Stimulated activated CD8-positive, alpha-beta memory T cell treated with anti-CD3 and anti-CD28 coated beads, Interleukin-15, amount 100 ng/mL, for 4 hours (primary cell): ENCODE measurements around the gene NEK2.
"Not testable (repeated sequence)": the region's sequence is repeated elsewhere in the genome, so short reads cannot be mapped to it uniquely, and the experiment has no call there.

Source experiments
- DNase-seq, 2 donors: peaks; one replicate each; pipeline ENCODE4 v3.0.0-alpha.2; 2020; ENCODE audit warnings: low read depth in 2 of 2

Gene NEK2

DNA sequence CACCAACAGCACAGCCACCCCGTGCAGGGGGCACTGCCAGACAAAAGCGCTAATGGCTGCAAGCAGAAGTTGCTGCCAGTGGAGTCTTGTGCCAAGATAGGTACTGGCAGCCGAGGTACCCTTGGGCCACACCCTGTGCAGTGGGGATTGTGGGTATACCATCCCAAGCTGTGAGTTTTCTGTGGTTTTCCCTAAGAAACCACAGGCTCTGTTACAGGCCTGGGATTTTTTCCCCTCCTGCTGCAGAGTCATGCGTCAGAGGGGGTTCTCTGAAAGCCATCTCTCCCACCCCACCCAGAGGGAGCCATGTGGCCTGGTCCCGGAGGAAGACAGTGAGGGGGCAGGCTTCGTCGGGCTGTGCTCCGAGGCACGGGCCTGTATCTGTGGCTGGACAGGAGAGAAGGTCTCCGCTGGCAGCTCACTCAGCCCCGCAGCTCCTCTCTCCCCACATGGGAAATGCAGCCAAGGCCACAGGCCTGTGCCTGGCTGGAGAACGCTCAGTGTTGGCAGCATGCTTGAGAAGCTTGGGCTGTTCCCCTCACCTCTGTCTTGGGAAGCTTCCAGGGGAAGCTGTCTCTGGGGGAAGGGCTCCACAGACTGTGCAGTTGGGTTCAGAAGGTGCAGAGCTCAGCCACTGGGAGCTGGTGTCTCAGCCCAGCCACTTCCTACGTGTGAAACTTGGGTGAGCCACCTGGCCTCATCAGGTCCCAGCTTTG lies 42.5 kb downstream of the NEK2 start:
- DNase-seq = no peak

DNA sequence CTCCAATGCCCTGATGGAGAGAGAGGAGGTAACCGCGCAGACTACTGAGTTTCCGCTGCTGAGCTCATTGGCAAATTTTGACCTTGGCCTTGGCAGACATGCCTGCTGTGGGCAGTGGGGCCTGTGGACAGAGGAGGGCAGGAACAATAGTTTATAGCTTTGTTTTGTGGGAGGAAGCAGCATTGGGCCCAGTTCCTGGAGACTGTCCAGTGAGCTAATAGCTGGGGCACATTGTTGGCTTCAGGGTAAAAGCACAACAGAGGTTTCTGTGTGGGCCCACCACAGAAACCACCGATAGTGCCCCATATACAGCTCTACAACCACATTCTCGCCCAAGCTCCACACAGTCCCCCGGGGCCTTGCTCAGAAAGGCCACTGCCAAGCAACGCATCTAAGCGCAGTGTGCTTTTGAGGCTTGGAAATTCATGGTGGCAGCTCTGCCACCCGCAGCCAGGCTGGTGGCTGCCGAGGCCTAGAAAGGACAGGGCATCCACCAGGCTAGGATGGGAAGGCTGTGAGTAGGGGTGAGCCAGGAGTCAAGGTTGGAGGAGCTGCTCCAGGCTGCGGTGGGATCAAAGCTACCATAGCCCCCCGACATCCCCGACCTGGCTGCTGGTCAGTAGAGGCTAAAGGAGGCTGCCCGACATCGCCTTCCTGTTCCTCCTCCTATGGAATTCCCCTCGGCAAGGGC lies 43.2 kb downstream of the NEK2 start:
- DNase-seq = no peak

DNA sequence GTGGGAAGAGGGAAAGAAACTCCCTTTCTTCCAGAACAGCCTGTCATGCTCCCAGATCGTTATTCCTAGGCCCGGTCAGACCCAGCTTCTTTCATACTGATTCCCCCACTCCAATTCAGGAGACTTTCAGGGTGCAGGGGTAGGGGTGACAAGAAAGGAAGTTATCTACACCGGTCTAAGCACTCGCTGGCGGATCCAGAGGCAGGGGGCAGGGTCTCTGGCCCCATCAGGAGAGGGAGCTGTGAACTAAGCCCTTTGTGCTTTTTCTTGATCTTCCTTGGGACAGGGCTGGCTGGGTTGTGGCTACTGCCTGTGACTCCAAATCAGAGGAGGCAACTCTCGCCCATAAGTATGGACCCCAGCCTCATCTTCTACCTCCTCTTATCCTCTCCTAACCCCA lies 44.3 kb downstream of the NEK2 start:
- no peak for DNase-seq

DNA sequence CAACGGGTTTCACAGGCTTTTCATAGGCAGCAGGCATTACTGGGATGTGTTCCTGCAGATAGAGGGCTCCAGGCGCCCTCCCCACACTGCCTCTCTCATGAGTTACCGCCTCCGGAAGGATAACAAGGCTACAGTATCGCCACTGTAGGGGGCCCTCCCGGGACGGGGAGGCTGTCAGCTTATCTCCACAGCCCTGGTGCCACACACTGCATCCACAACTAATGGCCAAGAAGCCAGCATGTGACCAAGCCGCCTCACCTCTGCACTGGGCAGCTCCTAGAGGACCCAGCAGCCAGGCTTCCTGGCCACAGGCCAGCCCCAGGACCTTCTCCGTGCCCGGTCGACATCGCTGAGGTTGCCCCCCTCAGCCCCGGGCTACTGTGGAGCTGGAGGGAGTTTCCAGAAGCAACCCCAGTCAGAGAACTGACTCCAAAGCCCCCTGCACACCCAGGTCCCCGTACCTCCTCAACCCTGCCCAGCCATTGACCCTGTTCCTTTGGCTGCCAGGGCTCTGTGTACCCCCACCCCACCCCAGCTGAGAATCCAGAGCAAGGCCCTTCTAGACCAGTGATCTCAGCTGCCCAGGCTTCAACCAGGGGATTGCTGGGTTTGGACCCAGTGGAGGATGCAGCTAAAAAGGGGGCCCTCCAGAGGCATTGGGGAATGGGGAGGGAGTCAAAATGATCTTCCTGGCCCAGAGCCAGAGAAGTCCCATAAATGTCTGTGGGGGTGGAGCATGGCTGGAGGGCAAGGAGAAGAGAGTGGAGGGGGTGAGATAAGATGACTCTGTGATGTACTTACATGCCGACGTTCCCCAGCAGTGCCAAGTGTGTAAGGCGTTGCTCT lies 45.0 kb downstream of the NEK2 start:
- no peak for DNase-seq

DNA sequence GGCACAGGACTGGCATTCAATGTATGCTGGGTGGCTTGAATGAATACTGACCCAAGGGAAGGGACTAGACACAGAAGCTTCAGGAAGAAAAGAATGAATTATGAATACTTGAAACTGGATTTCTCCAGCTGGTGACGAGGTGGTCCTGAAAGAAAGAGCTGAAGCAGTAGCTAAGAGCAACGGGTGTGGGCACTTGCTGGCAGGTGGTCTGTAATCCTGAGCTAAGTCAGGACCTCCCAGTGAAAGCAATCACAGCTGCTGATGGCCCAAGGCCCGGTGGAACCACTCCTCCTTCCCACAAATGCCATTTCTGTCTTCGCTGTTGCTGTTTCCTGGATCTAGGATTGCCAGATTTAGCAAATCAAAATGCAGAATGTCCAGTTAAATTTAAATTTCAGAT lies 47.0 kb downstream of the NEK2 start:
- no peak for DNase-seq

DNA sequence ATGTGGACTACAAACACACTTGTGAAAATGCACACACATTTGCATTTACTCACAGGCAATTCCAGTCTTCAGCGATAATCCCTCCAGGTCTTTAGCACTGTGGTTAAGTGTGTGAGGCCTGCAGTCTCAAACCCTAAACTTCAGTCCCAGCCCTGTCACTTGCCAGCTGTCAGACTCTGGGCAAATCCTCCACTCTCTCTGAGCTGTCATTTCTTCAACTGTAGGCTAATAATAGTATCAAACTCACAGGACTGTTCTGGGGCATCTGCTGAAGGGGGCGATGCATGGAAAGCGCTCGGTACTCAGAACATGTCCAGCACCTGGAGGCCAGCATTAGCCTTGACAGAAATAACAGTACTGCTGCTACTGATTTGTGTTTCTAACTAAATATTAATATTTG lies 48.2 kb downstream of the NEK2 start:
- no peak for DNase-seq

DNA sequence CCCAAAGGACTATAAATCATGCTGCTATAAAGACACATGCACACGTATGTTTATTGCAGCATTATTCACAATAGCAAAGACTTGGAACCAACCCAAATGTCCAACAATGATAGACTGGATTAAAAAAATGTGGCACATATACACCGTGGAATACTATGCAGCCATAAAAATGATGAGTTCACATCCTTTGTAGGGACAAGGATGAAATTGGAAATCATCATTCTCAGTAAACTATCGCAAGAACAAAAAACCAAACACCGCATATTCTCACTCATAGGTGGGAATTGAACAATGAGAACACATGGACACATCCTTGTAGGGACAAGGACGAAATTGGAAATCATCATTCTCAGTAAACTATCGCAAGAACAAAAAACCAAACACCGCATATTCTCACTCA lies 49.6 kb downstream of the NEK2 start:
- not testable (repeated sequence) for DNase-seq

DNA sequence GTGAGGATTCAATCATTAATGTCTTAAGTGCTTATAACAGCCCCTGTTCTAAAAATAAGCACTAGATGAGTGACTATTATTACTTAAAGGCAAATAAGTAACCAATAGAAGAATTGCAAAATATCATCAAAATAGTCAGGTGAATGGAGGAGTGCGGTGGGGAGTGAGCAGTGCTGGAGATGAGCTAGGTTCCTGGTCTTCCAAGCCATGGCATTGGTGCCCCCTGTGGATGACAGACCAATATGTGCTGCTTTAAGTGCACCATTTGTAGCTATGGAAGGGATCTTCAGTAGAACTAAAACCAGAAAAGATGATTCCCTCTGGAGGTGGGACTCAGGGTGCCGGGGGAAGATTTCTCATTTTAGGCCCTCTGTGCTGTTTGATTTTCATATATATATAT lies 50.4 kb downstream of the NEK2 start:
- no peak for DNase-seq

DNA sequence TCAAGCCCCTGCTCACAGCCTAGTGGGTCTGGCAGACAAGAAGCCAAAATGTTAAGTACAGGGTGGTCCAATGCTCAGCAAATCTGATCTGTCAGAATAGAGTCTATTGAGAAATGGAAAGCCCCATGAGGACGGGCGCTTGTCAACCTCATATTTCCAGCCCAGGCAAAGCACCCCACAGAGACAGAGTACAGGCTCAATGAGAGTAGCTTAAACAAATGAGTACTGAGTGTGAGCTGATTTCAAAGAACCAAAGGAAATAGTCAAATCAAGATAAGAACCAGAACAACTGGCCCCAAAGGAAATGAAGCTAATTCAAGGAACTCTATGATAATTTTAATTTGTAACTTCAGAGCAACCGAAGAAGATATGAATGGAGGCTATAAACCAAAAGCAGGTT lies 51.9 kb downstream of the NEK2 start:
- DNase-seq = no peak

DNA sequence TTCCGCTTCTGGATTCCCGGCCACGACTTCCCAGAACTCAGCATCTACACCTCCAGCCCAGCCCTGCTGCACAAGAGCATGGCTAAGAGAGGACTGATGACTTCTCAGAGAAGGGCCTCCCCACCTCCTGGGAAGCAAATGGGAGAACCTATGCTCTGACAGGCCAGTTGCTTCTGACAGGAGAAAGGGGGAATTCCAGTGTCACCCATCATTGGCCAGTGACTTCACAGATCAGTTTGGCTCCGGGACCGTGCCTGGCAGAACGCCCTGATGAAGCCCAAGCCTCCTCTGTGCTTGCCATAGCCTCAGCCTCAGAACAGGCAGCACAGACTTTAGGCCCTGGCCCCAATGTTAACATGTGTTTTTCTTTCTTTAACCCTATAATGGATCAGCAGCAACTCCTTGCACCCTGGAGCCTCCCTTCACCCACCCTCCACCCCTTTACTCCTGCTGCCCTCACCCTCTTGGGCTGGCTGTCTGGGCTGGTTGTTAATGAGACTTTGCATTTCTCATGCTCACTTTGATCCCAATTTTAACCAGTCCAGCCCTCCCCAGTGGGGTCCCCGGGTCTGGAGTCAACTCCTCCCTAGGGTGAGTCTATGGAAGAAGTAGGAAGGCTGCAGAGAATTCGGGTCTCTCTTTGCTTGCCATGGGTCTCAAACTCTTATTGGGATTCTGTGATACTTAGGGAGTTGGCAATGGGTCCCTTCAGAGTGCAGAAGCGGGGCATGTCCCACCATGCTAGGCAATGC lies 53.8 kb downstream of the NEK2 start:
- DNase-seq = no peak

DNA sequence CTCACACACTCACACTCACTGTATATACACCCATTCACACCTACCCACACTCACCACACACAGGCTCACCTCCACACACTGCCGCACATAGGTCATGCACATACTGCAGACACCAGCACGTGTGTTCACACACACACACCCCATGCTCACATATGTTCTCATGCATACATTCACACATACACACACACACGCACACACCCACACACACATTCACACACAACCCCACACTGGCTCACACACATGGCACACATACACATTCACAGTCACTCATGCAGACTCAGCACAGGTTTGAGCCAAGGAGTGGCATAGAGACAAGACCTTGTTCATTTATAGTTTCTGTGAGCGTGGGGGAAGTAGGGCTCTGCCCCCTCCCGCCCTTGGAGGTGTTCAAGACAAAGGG lies 55.3 kb downstream of the NEK2 start:
- DNase-seq = no peak

DNA sequence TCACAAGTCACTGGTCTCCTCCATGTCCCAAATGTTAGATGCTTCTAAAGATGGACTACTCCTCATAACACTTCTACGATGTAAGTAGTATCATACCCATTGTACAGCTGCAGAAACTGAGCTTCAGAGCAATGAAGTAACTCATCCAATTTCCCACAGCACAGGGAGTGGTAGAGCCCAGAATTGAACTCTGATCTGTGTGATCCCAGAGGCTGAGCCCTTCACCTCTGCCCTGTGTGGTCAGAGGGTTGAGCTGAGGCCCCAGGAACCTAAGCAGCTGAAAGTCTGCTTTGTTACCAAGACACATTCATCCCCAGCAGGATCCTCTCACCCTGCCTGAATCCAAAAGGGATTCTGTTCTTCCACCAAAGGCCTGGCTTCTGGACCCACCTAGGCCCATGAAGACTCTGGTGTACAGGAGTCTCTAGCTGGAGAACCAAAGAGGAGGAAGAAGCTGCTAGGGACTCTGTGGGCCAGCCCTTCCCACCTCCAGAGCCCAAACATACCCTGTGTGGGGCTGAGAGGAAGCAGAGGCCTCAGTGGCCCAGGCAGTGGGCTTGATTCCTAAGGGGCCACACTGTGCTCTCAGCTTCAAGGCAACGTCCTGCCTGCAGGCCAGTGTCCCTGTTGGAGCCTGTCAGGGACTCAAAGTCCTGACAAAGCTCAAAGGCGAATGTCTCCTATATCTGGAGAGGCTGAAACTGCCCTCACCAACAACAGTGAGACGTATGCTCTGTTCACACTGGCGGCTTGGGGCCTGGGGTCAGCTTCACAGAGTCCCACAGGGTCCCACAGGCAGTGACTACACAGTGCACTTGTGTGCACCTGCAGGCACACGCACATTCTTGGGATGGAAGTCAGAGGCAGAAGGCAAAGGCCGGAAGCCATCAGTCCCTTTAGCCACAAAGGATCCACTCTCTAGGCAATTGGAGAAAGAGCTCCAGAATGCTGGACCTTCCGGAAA lies 56.1 kb downstream of the NEK2 start:
- DNase-seq = no peak

DNA sequence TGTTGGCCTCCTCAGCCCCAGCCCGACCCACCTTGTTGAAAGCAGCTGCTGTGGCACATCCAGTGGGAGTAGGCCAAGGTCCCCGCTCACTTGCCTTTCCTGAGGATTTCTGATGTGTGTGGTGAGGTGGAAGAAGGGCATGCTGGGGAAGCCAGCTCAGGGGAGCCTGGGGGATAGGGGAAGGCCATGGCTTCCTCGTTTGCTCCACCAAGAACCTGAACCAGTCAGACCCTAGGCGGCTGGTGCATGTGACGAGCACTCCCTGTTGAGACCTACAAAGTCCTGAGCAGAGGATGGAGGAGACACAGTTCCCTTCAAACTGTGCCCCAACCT lies 58.5 kb downstream of the NEK2 start:
- DNase-seq = no peak

DNA sequence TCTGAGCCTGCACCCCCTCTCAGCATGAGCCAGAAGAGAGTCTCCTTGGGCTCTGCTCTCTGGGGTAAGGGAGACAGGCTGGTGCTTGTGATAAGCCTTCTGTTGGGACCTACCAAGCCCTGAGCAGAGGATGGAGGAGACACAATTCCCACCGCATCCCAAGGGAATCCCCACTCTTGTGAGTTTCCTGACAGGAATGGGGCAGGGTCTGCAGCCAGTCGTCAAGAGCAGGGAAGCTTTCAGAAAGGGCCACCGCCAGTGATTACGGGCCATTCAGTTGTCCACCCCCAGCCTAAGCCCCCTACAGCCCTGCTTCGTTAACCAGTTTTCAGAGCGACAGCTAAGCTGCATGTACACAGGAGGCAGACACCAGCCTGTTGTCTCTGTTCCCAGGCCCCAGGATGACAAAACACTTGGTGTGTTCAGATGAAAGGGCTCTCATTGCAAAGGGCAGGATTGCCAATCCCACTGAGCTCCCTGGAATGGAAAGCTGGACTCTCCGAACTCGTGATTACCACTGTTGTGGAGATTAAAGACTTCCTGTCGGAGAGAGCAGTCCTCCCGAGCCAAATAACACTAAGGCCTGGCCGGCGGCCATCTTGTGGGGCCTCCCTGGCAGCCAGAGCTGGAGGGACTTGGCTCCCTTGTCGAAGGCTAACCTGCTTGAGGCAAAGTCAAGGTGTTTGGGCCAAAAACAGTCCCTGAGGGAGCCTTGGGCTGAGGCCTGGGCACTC lies 59.0 kb downstream of the NEK2 start:
- DNase-seq = no peak

DNA sequence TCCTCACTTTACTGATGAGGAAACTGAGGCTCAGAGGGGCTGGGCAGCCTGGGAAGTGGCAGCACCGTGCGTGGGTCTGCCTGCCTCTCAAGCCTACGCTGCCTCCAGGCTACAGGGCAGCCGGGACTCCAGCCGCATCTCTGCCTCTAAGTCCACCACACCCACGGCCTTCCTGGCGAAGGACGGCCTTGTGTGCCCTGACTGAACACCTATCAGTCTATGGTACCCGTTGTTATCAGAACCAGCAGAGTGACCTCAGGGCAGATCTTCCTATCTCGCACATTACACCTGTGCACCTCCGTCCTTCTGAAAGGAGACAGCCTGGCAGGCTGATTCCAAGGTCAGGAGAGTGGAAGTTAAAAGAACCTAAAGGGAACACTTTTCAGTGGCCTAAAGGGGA lies 60.8 kb downstream of the NEK2 start:
- no peak for DNase-seq

DNA sequence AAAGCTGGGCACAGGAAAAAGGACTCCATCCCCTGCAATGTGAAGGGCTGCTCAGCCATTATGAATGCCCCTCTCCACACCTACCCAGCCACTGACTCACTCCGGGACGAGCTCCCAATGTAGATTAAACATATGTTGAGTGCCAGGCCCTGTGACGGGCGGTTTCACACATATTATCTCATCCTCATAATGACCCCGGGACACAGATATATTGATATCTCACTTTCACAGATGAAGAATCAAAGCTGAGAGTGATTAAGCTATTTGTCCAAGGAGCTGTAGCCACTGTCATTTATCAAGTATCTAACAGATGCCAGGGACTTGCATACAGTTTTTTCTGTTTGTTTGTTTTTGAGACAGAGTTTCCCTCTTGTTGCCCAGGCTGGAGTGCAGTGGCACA lies 61.5 kb downstream of the NEK2 start:
- no peak for DNase-seq

DNA sequence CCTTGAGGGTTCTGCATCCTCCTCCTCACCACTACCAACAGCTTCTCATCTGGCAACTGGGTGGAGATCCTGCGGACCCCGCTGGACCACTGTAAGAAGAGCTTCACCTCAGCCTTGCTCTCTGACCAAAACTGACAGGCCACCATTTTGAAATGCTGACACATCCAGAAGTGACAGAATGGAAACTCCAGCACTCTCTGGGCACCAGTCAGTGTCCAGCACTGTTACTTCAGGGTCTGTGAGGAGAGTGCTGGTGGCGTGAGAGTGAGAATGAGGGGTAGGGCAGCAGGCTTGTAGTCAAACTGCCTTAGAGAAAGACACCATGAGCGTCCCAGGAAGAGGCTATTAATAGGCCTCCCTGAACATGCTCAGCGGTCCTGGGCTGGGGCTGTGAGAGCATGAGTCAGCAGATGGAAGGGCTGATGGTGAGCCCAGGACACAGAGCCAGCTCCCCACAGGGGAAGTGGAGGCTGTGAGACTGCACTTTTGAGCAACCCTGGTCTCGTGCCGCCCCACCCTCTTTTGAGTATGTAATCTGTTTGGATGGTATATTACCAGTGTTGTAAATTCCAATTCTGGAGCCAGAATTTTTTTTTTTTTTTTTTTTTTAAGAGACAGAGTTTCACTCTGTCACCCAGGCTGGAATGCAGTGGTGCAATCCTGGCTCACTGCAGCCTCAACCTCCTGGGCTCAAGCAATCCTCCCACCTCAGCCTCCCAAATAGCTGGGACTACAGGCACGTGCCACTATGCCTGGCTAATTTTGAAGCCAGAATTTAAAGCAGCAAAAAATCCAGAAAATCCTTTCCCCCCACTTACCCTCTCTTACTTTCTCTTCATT lies 62.1 kb downstream of the NEK2 start:
- no peak for DNase-seq

DNA sequence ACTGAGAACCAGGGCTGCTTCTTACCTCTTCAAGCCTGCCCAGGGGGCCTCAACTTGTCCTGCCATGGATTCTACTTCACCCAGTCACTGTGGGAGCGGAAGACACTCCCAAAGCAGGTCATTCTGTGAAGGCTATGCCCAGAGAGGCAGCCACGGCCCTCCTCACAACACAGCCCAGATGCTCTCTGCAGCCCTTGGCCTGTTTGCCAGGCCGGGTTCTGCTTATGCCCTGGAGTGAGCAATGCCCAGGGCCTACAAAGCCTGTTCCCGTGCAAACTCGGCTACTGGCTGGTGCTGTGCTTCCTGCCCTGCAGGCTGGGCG lies 62.7 kb downstream of the NEK2 start:
- no peak for DNase-seq
